ENCODE measurements around the gene FTO. TPM values are rescaled to one million over a fixed set of nuclear protein-coding genes. Genes with fewer than 3 reads are reported as not detected.

Gene FTO
- polyA plus RNA-seq, 1 donor from 2014 or later: 80.1 TPM

- no peak overlapping the region for H3K4me2 ChIP-seq (ENCODE audit: low read length)
- no peaks in the 10 kb centered on the region for H3F3A ChIP-seq (ENCODE audit: insufficient read depth, low read length, poor library complexity, severe bottlenecking)
Measured at GRCh38 chr16:53839150-53839549, 135.2 kb downstream of the FTO start.

GRCh38 chr16:53840456-53840855 is 136.5 kb downstream of the FTO start:
- TF ChIP-seq REST (IDR thresholded peaks at IDR 0.05; ENCODE audit: borderline replicate concordance) (no peak), POLR2AphosphoS5 (IDR thresholded peaks at IDR 0.05) (no peak), TAF1 (IDR thresholded peaks at IDR 0.05; ENCODE audit: low read depth) (no peak), RAD21 (conservative IDR thresholded peaks at IDR 0.05) (no peak)
- H3K4me2 ChIP-seq (ENCODE audit: low read length): no peak overlapping the region
- no peaks in the 10 kb centered on the region for H3F3A ChIP-seq (ENCODE audit: insufficient read depth, low read length, poor library complexity, severe bottlenecking)
- H3K9me2 ChIP-seq (ENCODE audit: insufficient read depth, low read length): no peaks in the 10 kb centered on the region
- no peaks in the 10 kb centered on the region for H3K9me3 ChIP-seq (ENCODE audit: low read length)
- H3K9ac ChIP-seq (ENCODE audit: low read length): no peak overlapping the region
- no peak overlapping the region for H3K27ac ChIP-seq (ENCODE audit: low read length)
- H4K20me1 ChIP-seq (ENCODE audit: insufficient read depth): no peaks in the 10 kb centered on the region
- no peaks in the 10 kb centered on the region for H3K79me2 ChIP-seq (replicated peaks; ENCODE audit: insufficient read depth, low read length)
- H3K27me3 ChIP-seq (ENCODE audit: insufficient read depth, low read depth, low read length): no peaks in the 10 kb centered on the region
- H3K4me3 ChIP-seq (ENCODE audit: low read length): no peak overlapping the region
- H2AFZ ChIP-seq (ENCODE audit: low read depth, low read length): no peak overlapping the region
- no peaks in the 10 kb centered on the region for H3K36me3 ChIP-seq (ENCODE audit: insufficient read depth, low read length)

More at GRCh38 chr16:53839150-53839549, 135.2 kb downstream of the FTO start:
- Histone ChIP-seq H3K9ac (ENCODE audit: low read length) (no peak overlapping the region), H2AFZ (ENCODE audit: low read depth, low read length) (no peak overlapping the region), H3K9me3 (ENCODE audit: low read length) (no peaks in the 10 kb centered on the region), H3K27me3 (ENCODE audit: insufficient read depth, low read depth, low read length) (no peaks in the 10 kb centered on the region), H3K79me2 (replicated peaks; ENCODE audit: insufficient read depth, low read length) (no peaks in the 10 kb centered on the region), H3K4me3 (ENCODE audit: low read length) (no peak overlapping the region), H3K36me3 (ENCODE audit: insufficient read depth, low read length) (no peaks in the 10 kb centered on the region), H4K20me1 (ENCODE audit: insufficient read depth) (no peaks in the 10 kb centered on the region), H3K9me2 (ENCODE audit: insufficient read depth, low read length) (no peaks in the 10 kb centered on the region), H3K27ac (ENCODE audit: low read length) (no peak overlapping the region)
- TF ChIP-seq EZH2 (IDR thresholded peaks at IDR 0.05; ENCODE audit: borderline replicate concordance, insufficient read depth, low read length, poor library complexity, severe bottlenecking) (no peak), RAD21 (conservative IDR thresholded peaks at IDR 0.05) (no peak), REST (IDR thresholded peaks at IDR 0.05; ENCODE audit: borderline replicate concordance) (no peak), POLR2AphosphoS5 (IDR thresholded peaks at IDR 0.05) (no peak), TAF1 (IDR thresholded peaks at IDR 0.05; ENCODE audit: low read depth) (no peak), MXI1 (conservative IDR thresholded peaks at IDR 0.05; ENCODE audit: poor library complexity, severe bottlenecking) (no peak), EP300 (conservative IDR thresholded peaks at IDR 0.05; ENCODE audit: poor library complexity, severe bottlenecking) (no peak), SMC3 (conservative IDR thresholded peaks at IDR 0.05; ENCODE audit: poor library complexity) (no peak), CTCF (IDR thresholded peaks at IDR 0.05; ENCODE audit: poor library complexity, severe bottlenecking) (no peak)

Data from neural cell (in vitro differentiated cells).